HepG2 (cell line): ENCODE data around the gene CNIH4. TPM values are rescaled to one million over a fixed set of nuclear protein-coding genes. Genes with fewer than 3 reads are reported as not detected.

Source experiments
- ATAC-seq: fragments of 200-7000 bp; cut with Tn5 transposase; 3 replicates; pipeline ENCODE4 v1.9.1; 2020; ENCODE audit warnings: mild to moderate bottlenecking, moderate library complexity
- BruUV-seq: library from RNA; stranded (reverse); fragments of 400-500 nt; replicated peaks from 2 replicates; lab custom pipeline; 2021; lab: Mats Ljungman, UMichigan
- CTCF ChIA-PET: fragments of 300-600 bp; formaldehyde crosslinking; extraction: SDS; loops from one replicate; lab custom pipeline; 2021; ENCODE audit warnings: low total read pairs, inconsistent platforms, low intra/inter-chr PET ratio; lab: Yijun Ruan, JAX
- POLR2A ChIA-PET: fragments of 350-600 bp; sonication (Branson Sonifier 250); formaldehyde crosslinking; loops from one replicate; lab custom pipeline; 2020; ENCODE audit warnings: antibody characterized with exemption, inconsistent platforms; lab: Yijun Ruan, JAX
- DNase-seq: peaks from one replicate; pipeline ENCODE4 v3.0.0-alpha.2; 2015; ENCODE audit warnings: low spot score
- FAIRE-seq: peaks from 3 replicates; lab custom pipeline; 2011; peaks lifted over from hg19 to GRCh38; lab: Jason Lieb, UNC
- H2AFZ ChIP-seq: one replicate; pipeline ENCODE4 v1.6.1; 2011; ENCODE audit warnings: low read length, inconsistent platforms
- H3K27ac ChIP-seq: fragments of 300-600 bp; 3 replicates; pipeline ENCODE4 v1.8.0; 2011; ENCODE audit warnings: mixed run types, mild to moderate bottlenecking, mixed read lengths, low read length, inconsistent platforms; ENCODE audit not compliant: insufficient read depth; ENCODE audit errors: extremely low read length
- H3K27me3 ChIP-seq, 2 experiments: fragments of 200-600 bp in 1 of 2; 2 replicates in 1 of 2; 3 replicates in 1 of 2; pipeline versions ENCODE4 v1.6.0 to v1.8.0; 2011; ENCODE audit warnings: low read length in 2 of 2, mild to moderate bottlenecking in 2 of 2, moderate library complexity in 2 of 2, inconsistent platforms in 1 of 2; ENCODE audit not compliant: insufficient read depth in 2 of 2, control insufficient read depth in 1 of 2
- H3K36me3 ChIP-seq, 2 experiments: fragments of 200-600 bp in 1 of 2; replicated peaks in 1 of 2; 2 replicates in 1 of 2; 3 replicates in 1 of 2; pipeline versions ENCODE4 v1.5.1 to v1.8.0; 2011; ENCODE audit warnings: low read length in 2 of 2, inconsistent platforms in 1 of 2; ENCODE audit not compliant: insufficient read depth in 2 of 2, control insufficient read depth in 1 of 2
- H3K4me1 ChIP-seq: 2 replicates; pipeline ENCODE4 v1.5.1; 2012; ENCODE audit warnings: low read length, inconsistent platforms; ENCODE audit not compliant: insufficient read depth
- H3K4me2 ChIP-seq: 2 replicates; pipeline ENCODE4 v1.6.0; 2011; ENCODE audit warnings: low read depth, low read length, inconsistent platforms
- H3K4me3 ChIP-seq, 3 experiments: fragments of 200-600 bp in 1 of 3; sonication (generic), shearing (Covaris generic) in 1 of 3; replicated peaks in 1 of 3; 2 replicates each; pipeline ENCODE4 v1.5.1; 2011 to 2016; ENCODE audit warnings: low read length in 3 of 3, inconsistent platforms in 2 of 3, low read depth in 2 of 3, mild to moderate bottlenecking in 2 of 3, control low read depth in 1 of 3, mixed read lengths in 1 of 3; ENCODE audit not compliant: insufficient read depth in 1 of 3
- H3K79me2 ChIP-seq: one replicate; pipeline ENCODE4 v1.6.1; 2011; ENCODE audit warnings: low read length, inconsistent platforms; ENCODE audit not compliant: insufficient read depth
- H3K9ac ChIP-seq: 2 replicates; pipeline ENCODE4 v1.6.0; 2011; ENCODE audit warnings: mild to moderate bottlenecking, low read depth, low read length, inconsistent platforms; ENCODE audit not compliant: insufficient read depth
- H3K9me3 ChIP-seq: 2 replicates; pipeline ENCODE4 v1.5.1; 2012; ENCODE audit warnings: mild to moderate bottlenecking, low read length
- H4K20me1 ChIP-seq: 2 replicates; pipeline ENCODE4 v1.6.0; 2011; ENCODE audit warnings: inconsistent platforms, mild to moderate bottlenecking, low read length, moderate library complexity; ENCODE audit not compliant: insufficient read depth
- CEBPB ChIP-seq: IDR thresholded peaks from 2 replicates; pipeline ENCODE4 v1.6.1; 2011; ENCODE audit warnings: low read depth, low read length, improper control_type of control experiment, borderline replicate concordance
- ELF1 ChIP-seq: sonication (generic); formaldehyde crosslinking; IDR thresholded peaks from 2 replicates; pipeline ENCODE4 v1.4.0; 2020; ENCODE audit warnings: missing genetic modification reagents
- ZNF20 ChIP-seq: sonication (generic); formaldehyde crosslinking; IDR thresholded peaks from 2 replicates; pipeline ENCODE4 v1.4.0; 2020; ENCODE audit warnings: mild to moderate bottlenecking, moderate library complexity, missing genetic modification reagents
- ZNF672 ChIP-seq: sonication (generic); formaldehyde crosslinking; IDR thresholded peaks from 2 replicates; pipeline ENCODE4 v1.8.1; 2022; ENCODE audit warnings: missing genetic modification reagents
- WGBS: methylation state at CpG from one replicate; pipeline ENCODE4 v1.1.6; 2017; ENCODE audit warnings: low lambda C conversion rate; 5-methylcytosine and 5-hydroxymethylcytosine counted together
- in situ Hi-C: cut with HindIII; loops from 2 replicates; pipeline ENCODE4 v1.10.0; 2017; ENCODE audit warnings: low pct_unique_long_range_greater_than_20kb; ENCODE audit not compliant: extremely low pct_ligation_motif_present
- intact Hi-C: fragments of 100-400 bp; cut with micrococcal nuclease; formaldehyde crosslinking; loops from one replicate; pipeline ENCODE4 v1.10.0; 2022; ENCODE audit not compliant: unreplicated experiment
- polyA plus RNA-seq, 8 experiments: library from polyadenylated mRNA; depleted of rRNA in 3 of 8; stranded (reverse) in 7 of 8; unstranded in 1 of 8; fragments of >200 nt; fragmentation: Illumina TruSeq in 4 of 8; extraction: Trizol in 4 of 8; gene quantifications; 2 replicates each; pipeline versions ENCODE4 v1.2.1 to v1.2.3, GENCODE V29; 2011 to 2016; ENCODE audit warnings: low read depth in 4 of 8, missing spikeins in 1 of 8, mixed read lengths in 1 of 8; ENCODE audit not compliant: insufficient read depth in 1 of 8
- total RNA-seq, 5 experiments: library from RNA; depleted of rRNA; stranded (reverse); fragments of >200 nt; fragmentation: Illumina TruSeq; extraction: Trizol; gene quantifications; 2 replicates each; pipeline ENCODE4 v1.2.3, GENCODE V29; 2016; ENCODE audit warnings: low read depth in 1 of 5
- TF ChIP-seq, protein P1 (sequence below): sonication (generic); formaldehyde crosslinking; IDR thresholded peaks from 2 replicates; pipeline ENCODE4 v1.5.0; 2020; ENCODE audit warnings: missing genetic modification reagents

CNIH4 gene
- total and polyA plus RNA-seq, 2 of the 13 experiments (the other 11 are each of a cell fraction or from before 2014, with no cell fraction given) = 51.8 to 52.9 TPM

DNA sequence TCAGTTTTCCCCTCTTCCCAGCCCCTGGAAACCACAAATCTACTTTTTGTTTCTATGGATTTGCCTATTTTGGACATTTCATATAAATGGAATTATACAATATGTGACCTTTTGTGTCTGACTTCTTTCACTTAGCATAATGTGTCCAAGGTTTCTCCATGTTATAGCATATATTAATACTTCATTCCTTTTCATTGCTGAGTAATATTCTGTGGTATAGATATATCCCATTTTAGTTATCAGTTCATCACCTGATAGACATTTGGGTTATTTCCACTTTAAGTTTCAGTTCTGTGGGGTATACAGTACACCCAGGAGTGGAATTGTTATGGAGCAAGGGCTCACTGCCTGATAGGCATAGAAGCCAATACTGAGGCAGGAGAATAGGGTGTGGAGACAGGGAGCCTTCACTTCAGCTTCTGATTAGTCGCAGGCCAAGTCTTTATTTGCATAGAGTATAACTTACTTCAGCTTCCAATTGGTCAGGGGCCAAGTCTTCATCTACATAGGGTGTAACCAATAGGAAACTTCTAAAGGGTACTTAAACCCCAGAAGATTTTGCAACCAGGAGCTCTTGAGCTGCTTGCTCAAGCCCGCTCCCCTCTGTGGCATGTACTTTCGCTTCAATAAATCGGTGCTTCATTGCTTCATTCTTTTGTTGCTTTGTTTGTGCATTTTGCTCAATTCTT, 18.4 kb upstream of the CNIH4 start:
- intact Hi-C loops = loop anchor here (10.0 kb wide), 1 partner anchor 493 kb away; the partner anchor contains the start of gene TP53BP2
- no TSS peak for BruUV-seq
- H3K4me1 ChIP-seq = peaks cover 16% of the 10 kb centered on the region
- DNase-seq = peak; percentile 53
- no peaks in the 10 kb centered on the region for H3K36me3 ChIP-seq
- TF ChIP-seq ZNF672 (CRISPR knock-in tag) (no peak), ZNF20 (CRISPR knock-in tag) (peak; percentile 99), CEBPB (0 out of 2 replicates have a peak, but pooled peaks have one; percentile 37)
- no peak for FAIRE-seq
- no peak overlapping the region for H3K27ac ChIP-seq
- no peak overlapping the region for H3K9ac ChIP-seq
- H4K20me1 ChIP-seq = no peaks in the 10 kb centered on the region
- H3K27me3 ChIP-seq = no peaks in the 10 kb centered on the region
- H2AFZ ChIP-seq = no peak overlapping the region
- peak overlapping the region; percentile 57 for H3K4me2 ChIP-seq
- 13% methylated on average over 4 of the region's 4 CpGs for WGBS
- ChIA-PET CTCF (no interaction called here), POLR2A (interaction anchor here (1.4 kb wide), 1 partner anchor 8 kb away, joined by 9 read pairs; the partner anchor contains the start of gene NVL)
- 0 out of 6 replicates have a peak overlapping the region, but pooled peaks of 1 of the 3 experiments have one; percentile 0 for H3K4me3 ChIP-seq
- ATAC-seq = peak; percentile 77
- in situ Hi-C loops = no loop called here
- no peaks in the 10 kb centered on the region for H3K79me2 ChIP-seq
- H3K9me3 ChIP-seq = peaks cover 5% of the 10 kb centered on the region

DNA sequence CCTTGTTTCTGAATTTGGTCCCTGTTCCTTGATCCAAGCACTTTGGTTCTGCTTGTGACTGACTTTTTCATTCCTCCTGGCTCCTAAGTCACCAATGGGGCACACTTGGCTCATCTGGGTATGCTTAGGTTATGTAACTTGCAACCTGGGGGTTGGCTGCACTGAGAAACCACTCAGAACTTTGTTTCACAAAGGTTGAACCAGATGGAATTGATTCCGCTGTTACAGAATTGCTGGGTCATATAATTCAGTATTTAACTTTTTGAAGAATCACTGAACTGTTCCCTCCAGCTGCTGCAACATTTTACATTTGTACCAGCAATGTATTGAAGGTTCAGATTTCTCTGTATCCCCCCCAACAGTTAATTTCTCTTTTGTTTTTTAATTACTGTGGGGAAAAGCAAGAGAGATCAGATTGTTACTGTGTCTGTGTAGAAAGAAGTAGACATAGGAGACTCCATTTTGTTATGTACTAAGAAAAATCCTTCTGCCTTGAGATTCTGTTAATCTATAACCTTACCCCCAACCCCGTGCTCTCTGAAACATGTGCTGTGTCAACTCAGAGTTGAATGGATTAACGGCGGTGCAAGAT, 17.1 kb upstream of the CNIH4 start:
- peaks cover 18% of the 10 kb centered on the region for H3K9me3 ChIP-seq
- H4K20me1 ChIP-seq = no peaks in the 10 kb centered on the region
- H3K27me3 ChIP-seq = no peaks in the 10 kb centered on the region
- no peak overlapping the region for H3K9ac ChIP-seq
- peak overlapping the region in 2 of 3 experiments; percentile 12 to 37; a peak in 2 of 6 replicates for H3K4me3 ChIP-seq
- POLR2A ChIA-PET = interaction anchor here (0.6 to 1.4 kb wide), 2 partner anchors 9 to 118 kb away, joined by 4 to 9 read pairs; partner anchors contain the start of gene NVL
- in situ Hi-C loops = no loop called here
- DNase-seq (no peak), ATAC-seq (no peak), FAIRE-seq (no peak)
- no peak overlapping the region for H3K27ac ChIP-seq
- intact Hi-C loops = loop anchor here (10.0 kb wide), 1 partner anchor 495 kb away; the partner anchor contains the start of gene TP53BP2
- BruUV-seq = no TSS peak
- CTCF ChIA-PET = no interaction called here
- H2AFZ ChIP-seq = peak overlapping the region; percentile 57
- TF ChIP-seq ELF1 (CRISPR knock-in tag) = no peak
- TF ChIP-seq, protein P1, sequence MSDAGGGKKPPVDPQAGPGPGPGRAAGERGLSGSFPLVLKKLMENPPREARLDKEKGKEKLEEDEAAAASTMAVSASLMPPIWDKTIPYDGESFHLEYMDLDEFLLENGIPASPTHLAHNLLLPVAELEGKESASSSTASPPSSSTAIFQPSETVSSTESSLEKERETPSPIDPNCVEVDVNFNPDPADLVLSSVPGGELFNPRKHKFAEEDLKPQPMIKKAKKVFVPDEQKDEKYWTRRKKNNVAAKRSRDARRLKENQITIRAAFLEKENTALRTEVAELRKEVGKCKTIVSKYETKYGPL (CRISPR knock-in tag) = peak; percentile 55; the same call in 1 of the 2 replicates
- WGBS = 26% methylated on average over 4 of the region's 4 CpGs
- no peaks in the 10 kb centered on the region for H3K36me3 ChIP-seq
- peaks cover 16% of the 10 kb centered on the region for H3K4me1 ChIP-seq
- H3K4me2 ChIP-seq = peak overlapping the region; percentile 57
- no peaks in the 10 kb centered on the region for H3K79me2 ChIP-seq
